ENCODE results near the gene ADAP2.

- TF ChIP-seq POLR2AphosphoS5 (IDR thresholded peaks at IDR 0.05), result no peak
- TF ChIP-seq EP300 (IDR thresholded peaks at IDR 0.05), result no peak
- no peak for TF ChIP-seq CTCF (IDR thresholded peaks at IDR 0.05)
Measured at GRCh38 chr17:30929081-30929633, 7.4 kb downstream of the ADAP2 start.

Data from stomach (tissue), 4 donors.